Stimulated activated CD4-positive, alpha-beta T cell treated with anti-CD3 and anti-CD28 coated beads, Interleukin-15, amount 100 ng/mL, for 48 hours (primary cell): ENCODE data around the gene DRC7.
"Not testable (repeated sequence)": the region's sequence is repeated elsewhere in the genome, so short reads cannot be mapped to it uniquely, and the experiment has no call there.

ENCODE experiments used
- DNase-seq, 2 donors: peaks; one replicate each; pipeline ENCODE4 v3.0.0-alpha.2; 2020; ENCODE audit warnings: low read depth in 2 of 2

The DRC7 gene

GRCh38 chr16:57761301-57761700 is 66.7 kb downstream of the DRC7 start:
- DNase-seq, result no peak

- no peak for DNase-seq
Observed at GRCh38 chr16:57761957-57762356, 67.4 kb downstream of the DRC7 start.

- DNase-seq, result no peak
Observed at GRCh38 chr16:57762365-57763040, 67.9 kb downstream of the DRC7 start.

- no peak for DNase-seq
Observed at GRCh38 chr16:57763285-57764005, 68.8 kb downstream of the DRC7 start.

- no peak for DNase-seq
Observed at GRCh38 chr16:57764006-57764340, 69.4 kb downstream of the DRC7 start.

- peak; percentile 26 to 28 for DNase-seq
Observed at GRCh38 chr16:57764341-57765159, 69.9 kb downstream of the DRC7 start.

GRCh38 chr16:57765160-57765728 is 70.6 kb downstream of the DRC7 start:
- no peak for DNase-seq

- DNase-seq, result no peak
Observed at GRCh38 chr16:57766714-57767348, 72.2 kb downstream of the DRC7 start.

- DNase-seq, result no peak
Observed at GRCh38 chr16:57769541-57770145, 75.0 kb downstream of the DRC7 start.

GRCh38 chr16:57770361-57770760 is 75.8 kb downstream of the DRC7 start:
- DNase-seq, result no peak

GRCh38 chr16:57771141-57771785 is 76.7 kb downstream of the DRC7 start:
- no peak for DNase-seq

- no peak for DNase-seq
Observed at GRCh38 chr16:57773019-57773418, 78.4 kb downstream of the DRC7 start.

GRCh38 chr16:57773655-57774295 is 79.2 kb downstream of the DRC7 start:
- DNase-seq, result no peak

- no peak for DNase-seq
Observed at GRCh38 chr16:57774705-57775285, 80.2 kb downstream of the DRC7 start.

- no peak for DNase-seq
Observed at GRCh38 chr16:57775661-57776469, 81.3 kb downstream of the DRC7 start.

GRCh38 chr16:57778658-57779057 is 84.1 kb downstream of the DRC7 start:
- DNase-seq, result no peak

- DNase-seq, result not testable (repeated sequence)
Observed at GRCh38 chr16:57779836-57780235, 85.2 kb downstream of the DRC7 start.

GRCh38 chr16:57781349-57781740 is 86.7 kb downstream of the DRC7 start:
- DNase-seq, result no peak
